IPS-NIHi7 (cell line): ENCODE data around the gene PIK3R1.

Experiments
- DNase-seq: peaks from one replicate; pipeline ENCODE4 v3.0.0; 2012; ENCODE audit warnings: mixed read lengths; ENCODE audit errors: extremely low spot score

Gene PIK3R1

DNA sequence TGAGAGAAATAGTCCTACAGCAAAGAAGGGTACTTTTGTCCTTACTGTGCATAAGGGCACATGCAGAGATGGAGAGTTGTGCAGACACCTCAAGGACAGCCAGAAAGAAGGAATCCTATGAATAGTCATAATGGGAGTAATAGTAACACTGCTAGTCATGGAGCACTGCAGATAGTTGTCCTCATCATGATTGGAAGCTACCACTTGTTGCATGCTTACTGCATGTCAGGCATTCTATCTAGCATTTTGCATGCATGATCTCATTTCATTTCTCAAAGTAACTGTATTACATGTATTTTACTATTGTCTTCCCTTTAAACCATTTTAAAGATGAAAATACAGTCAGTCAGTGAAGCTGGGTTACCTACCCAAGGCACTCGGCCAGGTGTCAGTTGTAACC lies 81.3 kb downstream of the PIK3R1 start:
- DNase-seq: no peak

DNA sequence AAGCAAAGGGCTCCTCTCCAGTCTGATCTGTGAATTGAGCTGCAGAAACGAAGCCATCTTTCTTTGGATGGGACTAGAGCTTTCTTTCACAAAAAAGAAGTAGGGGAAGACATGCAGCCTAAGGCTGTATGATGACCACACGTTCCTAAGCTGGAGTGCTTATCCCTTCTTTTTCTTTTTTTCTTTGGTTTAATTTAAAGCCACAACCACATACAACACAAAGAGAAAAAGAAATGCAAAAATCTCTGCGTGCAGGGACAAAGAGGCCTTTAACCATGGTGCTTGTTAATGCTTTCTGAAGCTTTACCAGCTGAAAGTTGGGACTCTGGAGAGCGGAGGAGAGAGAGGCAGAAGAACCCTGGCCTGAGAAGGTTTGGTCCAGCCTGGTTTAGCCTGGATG lies 82.1 kb downstream of the PIK3R1 start:
- DNase-seq: no peak

- no peak for DNase-seq
Observed at GRCh38 chr5:68298479-68298878, 82.9 kb downstream of the PIK3R1 start.

DNA sequence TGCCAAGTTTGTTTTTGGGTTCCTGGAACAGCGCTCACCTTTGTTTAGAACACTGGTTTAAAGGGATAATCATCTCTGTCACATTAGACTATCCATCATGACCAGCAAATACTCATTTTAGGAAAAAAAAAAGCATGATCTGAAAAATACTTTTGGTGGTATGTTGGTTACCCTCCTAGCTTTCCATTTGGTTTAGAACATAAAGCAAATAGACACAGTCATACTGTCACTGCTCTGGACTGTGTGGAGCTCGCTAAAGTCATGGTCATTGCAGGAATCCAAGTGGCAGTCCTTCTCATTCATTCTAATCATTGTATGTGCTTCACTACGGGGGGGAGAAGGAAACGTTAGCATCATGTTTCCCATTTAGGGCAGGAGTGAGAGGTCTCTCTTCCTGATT lies 83.5 kb downstream of the PIK3R1 start:
- no peak for DNase-seq

GRCh38 chr5:68299575-68299974 lies 84.0 kb downstream of the PIK3R1 start:
- DNase-seq: no peak

DNA sequence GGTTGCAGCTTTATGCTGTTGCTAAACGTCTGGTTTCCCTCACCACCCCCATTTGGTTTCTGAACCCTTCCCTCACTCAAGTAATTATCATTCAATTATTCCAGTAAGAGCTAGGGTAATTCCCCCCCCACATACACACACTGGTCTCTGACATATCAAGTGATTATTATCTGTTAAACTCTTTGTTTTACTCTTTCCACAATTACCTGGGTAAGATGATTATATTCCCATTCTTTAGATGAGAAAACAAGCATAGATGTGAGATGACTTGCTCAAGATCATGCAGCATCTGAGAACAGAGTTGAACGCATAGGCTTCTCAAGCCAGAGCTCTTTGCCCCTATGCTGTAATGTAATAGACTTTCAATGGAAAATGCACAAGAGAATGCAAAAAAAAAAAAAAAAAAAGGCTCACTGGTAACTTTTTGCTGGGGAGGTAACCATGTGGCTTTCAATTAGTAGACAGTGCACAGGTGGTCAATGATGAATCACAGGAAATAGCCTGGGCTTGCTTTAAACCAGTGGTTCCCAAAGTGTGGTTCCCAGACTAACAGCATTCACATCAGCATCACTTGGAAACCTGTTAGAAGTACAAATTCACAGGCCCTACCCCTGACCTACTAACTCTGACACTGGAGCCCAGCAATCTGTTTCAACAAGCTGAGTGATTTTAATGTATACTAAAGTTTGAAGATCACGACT lies 87.6 kb downstream of the PIK3R1 start:
- no peak for DNase-seq

- no peak for DNase-seq
Observed at GRCh38 chr5:68303754-68304420, 88.3 kb downstream of the PIK3R1 start.

DNA sequence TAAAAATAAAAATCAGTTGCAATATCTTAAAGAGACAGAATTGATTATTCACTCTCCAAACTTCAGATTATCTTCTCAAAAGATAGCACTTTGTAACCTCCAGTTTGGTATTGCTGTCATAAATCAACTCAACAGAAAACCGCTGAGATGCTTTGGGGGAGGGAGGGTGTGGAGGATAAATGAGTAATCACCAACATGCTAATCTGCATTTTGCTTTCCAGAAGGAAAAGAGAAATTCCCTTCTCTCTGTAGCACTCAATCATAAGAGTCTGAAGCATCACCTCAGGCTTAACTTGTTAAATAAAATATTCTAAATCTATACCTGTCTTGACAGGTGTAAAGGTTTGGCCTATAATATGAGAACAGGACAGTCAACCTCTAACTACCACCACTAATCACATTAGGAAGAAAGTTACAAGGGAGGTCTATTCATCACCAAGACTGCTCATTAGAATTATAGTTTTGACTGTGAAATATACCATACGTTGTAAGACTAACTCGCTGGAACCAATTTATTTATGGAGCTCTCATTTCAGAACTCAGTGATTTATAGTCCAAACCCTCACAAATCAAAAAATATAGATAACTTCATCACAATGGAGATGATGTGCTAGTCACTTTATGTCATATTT lies 89.0 kb downstream of the PIK3R1 start:
- no peak for DNase-seq

- DNase-seq: no peak
Observed at GRCh38 chr5:68305223-68305870, 89.8 kb downstream of the PIK3R1 start.

- DNase-seq: no peak
Observed at GRCh38 chr5:68306361-68307014, 90.9 kb downstream of the PIK3R1 start.

GRCh38 chr5:68313336-68313735 lies 97.8 kb downstream of the PIK3R1 start:
- DNase-seq: no peak

DNA sequence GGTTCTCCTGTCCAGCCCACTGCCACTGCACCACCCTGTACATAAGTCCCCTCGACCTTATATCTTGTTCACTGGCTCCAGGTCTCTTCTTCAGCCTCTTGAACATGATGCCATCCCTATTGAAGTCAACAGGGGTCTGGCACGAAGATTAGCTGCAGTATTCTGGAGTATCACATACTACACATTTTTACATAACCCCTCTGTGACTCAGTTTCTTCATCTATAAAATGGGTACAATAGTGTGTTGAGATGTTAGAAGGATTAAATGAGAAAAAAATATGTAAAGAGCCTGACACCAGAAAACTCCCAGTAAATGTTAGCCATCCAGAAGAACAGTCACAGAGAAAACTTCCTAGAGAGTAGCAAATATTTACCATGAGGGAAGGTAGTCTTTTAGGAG lies 98.9 kb downstream of the PIK3R1 start:
- no peak for DNase-seq

DNA sequence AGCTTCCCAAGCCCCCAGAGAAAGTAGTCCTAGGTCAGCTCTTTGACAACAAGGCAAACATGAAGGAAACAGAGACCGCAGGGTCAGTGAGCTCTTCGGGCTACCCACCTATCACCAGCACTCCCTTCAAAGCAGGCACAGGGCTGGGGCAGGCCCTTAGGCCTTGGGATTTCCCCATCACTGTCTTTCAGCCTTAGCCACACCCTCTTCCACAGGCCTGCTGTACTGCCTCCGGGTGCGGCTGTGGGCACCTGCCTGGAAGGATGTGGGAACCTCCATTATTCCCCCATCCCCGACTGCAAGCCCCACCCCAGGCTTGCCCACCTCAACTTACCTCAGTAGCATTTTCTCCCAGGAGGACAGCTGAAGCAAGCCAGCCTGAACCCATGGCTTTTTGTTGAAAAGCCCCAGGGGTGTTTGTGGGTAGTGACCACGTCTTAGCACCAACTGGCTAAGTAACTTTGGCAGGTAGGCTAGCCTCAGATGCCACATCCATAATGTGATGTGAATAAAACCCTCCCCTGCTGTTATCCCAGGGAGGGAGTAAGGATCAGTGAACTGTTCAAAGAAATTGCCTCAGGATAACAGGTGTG lies 100.2 kb downstream of the PIK3R1 start:
- DNase-seq: no peak

GRCh38 chr5:68316469-68316868 lies 100.9 kb downstream of the PIK3R1 start:
- DNase-seq: no peak

- DNase-seq: no peak
Observed at GRCh38 chr5:68317646-68318045, 102.1 kb downstream of the PIK3R1 start.

DNA sequence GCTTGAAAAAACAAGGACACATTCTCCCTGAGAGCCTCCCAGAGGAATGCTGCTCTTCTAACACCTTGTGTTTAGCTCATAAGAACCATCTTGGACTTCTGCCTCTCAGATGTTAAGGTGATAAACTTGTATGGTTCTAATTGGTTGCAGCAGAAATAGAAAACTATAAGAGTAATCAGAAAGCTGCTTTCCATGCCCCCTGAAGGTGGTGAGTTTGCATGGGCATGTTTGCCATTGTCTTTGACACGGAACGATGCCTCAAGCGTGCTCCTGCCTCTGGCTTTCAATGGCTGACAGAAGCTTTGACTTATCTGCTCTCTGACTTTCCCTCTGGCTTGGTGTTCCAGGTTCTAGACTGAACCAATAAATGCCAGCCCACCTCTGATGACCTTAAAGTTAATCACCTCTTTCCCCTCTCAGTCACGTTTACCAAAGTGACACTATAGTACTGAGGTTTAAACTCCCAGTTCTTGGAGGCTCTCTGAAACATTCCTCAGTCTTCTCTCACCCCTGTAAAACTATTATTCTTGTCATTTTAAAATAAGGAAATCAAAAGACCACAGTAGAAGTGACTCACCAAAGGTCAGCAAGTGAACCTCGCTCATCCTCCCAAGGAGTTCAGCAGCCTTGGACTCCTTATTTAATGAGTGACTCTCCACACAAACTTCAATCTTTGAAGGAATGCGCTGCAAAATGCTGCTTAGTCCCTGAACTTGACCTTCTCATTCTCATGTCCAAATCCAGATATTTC lies 103.6 kb downstream of the PIK3R1 start:
- DNase-seq: no peak

DNA sequence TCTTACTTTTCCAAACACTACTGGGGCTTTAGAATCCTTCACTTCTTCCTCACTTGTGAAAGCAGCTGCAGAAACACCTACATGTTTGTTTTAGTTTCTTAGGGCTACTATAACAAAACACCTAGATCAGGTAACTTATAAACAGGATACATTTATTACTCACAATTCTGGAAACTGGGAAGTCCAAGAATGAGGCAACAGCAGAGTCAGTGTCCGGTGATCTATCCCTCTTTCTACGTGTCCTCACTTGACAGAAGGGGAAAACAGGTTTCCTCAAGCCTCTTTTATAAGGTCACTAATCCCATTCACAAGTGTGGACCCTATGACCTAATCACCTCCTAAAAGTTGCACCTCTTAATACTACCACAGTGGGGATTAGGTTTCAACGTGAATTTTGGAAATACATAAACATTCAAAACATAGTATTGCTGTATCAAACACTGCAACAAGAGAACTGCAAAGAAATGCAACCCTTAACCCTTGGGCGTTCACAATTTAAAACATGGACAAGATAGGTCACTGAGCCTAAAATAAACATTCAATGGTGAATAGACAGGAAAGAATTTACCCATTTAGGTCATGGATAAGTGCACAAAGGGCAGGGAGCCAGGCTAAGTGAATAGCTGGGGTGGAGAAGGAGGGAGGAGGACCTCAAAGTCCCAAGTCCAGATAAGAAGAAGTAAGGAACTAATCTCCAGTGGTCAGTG lies 104.3 kb downstream of the PIK3R1 start:
- DNase-seq: no peak

GRCh38 chr5:68320413-68320986 lies 104.9 kb downstream of the PIK3R1 start:
- no peak for DNase-seq

GRCh38 chr5:68325065-68325580 lies 109.6 kb downstream of the PIK3R1 start:
- no peak for DNase-seq
